H1 (cell line): ENCODE results near the gene SMOC2. TPM values are rescaled to one million over a fixed set of nuclear protein-coding genes. Genes with fewer than 3 reads are reported as not detected.
A peak's percentile ranks its signal among the peaks of the same experiment; 100 is the strongest.

Experiments used
- CTCF ChIA-PET: fragments of 300-600 bp; sonication (Branson Sonifier 250); formaldehyde crosslinking; loops from one replicate; lab custom pipeline; 2021; ENCODE audit not compliant: partially characterized antibody; lab: Charles Lee
- POLR2A ChIA-PET: fragments of 300-600 bp; sonication (Branson Sonifier 250); formaldehyde crosslinking; loops from one replicate; lab custom pipeline; 2021; ENCODE audit warnings: inconsistent platforms; ENCODE audit not compliant: partially characterized antibody; lab: Charles Lee
- DNase-seq, 2 experiments: peaks; one replicate each; pipeline versions ENCODE4 v3.0.0 to v3.0.0-alpha.2; 2010 to 2022; ENCODE audit warnings: low spot score in 2 of 2, low read depth in 1 of 2, mixed read lengths in 1 of 2
- FAIRE-seq: peaks from 2 replicates; lab custom pipeline; 2011; peaks lifted over from hg19 to GRCh38; lab: Jason Lieb, UNC
- H2AFZ ChIP-seq: 2 replicates; pipeline ENCODE4 v1.8.1; 2012; ENCODE audit warnings: low read length, inconsistent platforms
- H2AK5ac ChIP-seq: 2 replicates; pipeline ENCODE4 v1.6.1; 2013; ENCODE audit warnings: low read depth, low read length
- H2BK120ac ChIP-seq: replicated peaks from 2 replicates; pipeline ENCODE3; 2013; ENCODE audit warnings: low read depth, low read length, inconsistent platforms
- H2BK12ac ChIP-seq: 2 replicates; pipeline ENCODE4 v1.6.1; 2013; ENCODE audit warnings: low read depth, low read length
- H2BK15ac ChIP-seq: 2 replicates; pipeline ENCODE4 v1.6.1; 2013; ENCODE audit warnings: low read length
- H2BK20ac ChIP-seq: 2 replicates; pipeline ENCODE4 v1.6.1; 2013; ENCODE audit warnings: low read length
- H2BK5ac ChIP-seq: 2 replicates; pipeline ENCODE4 v1.6.1; 2013; ENCODE audit warnings: low read depth, low read length
- H3K14ac ChIP-seq: 2 replicates; pipeline ENCODE4 v1.6.1; 2013; ENCODE audit warnings: inconsistent platforms; ENCODE audit not compliant: insufficient read length
- H3K18ac ChIP-seq: 2 replicates; pipeline ENCODE4 v1.6.1; 2013; ENCODE audit warnings: low read length; ENCODE audit errors: extremely low read depth
- H3K23ac ChIP-seq: 2 replicates; pipeline ENCODE4 v1.6.1; 2013; ENCODE audit warnings: inconsistent platforms; ENCODE audit not compliant: insufficient read length
- H3K23me2 ChIP-seq: 2 replicates; pipeline ENCODE4 v1.6.1; 2013; ENCODE audit warnings: low read depth, low read length
- H3K27ac ChIP-seq: 2 replicates; pipeline ENCODE4 v1.6.1; 2011; ENCODE audit warnings: low read depth, low read length, inconsistent platforms
- H3K27me3 ChIP-seq, 4 experiments: replicated peaks in 1 of 4; 1 replicate in 1 of 4; 2 replicates in 3 of 4; pipeline versions ENCODE4 v1.6.1 to v1.8.1; 2011 to 2013; ENCODE audit warnings: low read length in 3 of 4, mild to moderate bottlenecking in 3 of 4, inconsistent platforms in 2 of 4, mixed read lengths in 2 of 4, moderate library complexity in 1 of 4; ENCODE audit not compliant: control insufficient read depth in 3 of 4, insufficient read depth in 3 of 4; ENCODE audit errors: extremely low read depth in 1 of 4
- H3K36me3 ChIP-seq, 4 experiments: 2 replicates each; pipeline versions ENCODE4 v1.6.1 to v1.8.1; 2011 to 2013; ENCODE audit warnings: mild to moderate bottlenecking in 4 of 4, low read length in 3 of 4, moderate library complexity in 2 of 4, control low read depth in 1 of 4, inconsistent platforms in 1 of 4; ENCODE audit not compliant: insufficient read depth in 4 of 4, control insufficient read depth in 2 of 4
- H3K4ac ChIP-seq: replicated peaks from 2 replicates; pipeline ENCODE3; 2013; ENCODE audit warnings: low read length, low read depth, mixed read lengths, inconsistent platforms; ENCODE audit not compliant: insufficient read length
- H3K4me1 ChIP-seq, 4 experiments: replicated peaks in 1 of 4; 1 replicate in 1 of 4; 2 replicates in 3 of 4; pipeline versions ENCODE4 v1.6.1 to v1.8.1; 2011 to 2013; ENCODE audit warnings: low read length in 3 of 4, inconsistent platforms in 2 of 4, mixed read lengths in 1 of 4; ENCODE audit not compliant: insufficient read depth in 4 of 4, control insufficient read depth in 3 of 4
- H3K4me2 ChIP-seq, 2 experiments: 2 replicates each; pipeline versions ENCODE4 v1.6.1 to v1.8.1; 2011 to 2013; ENCODE audit warnings: low read depth in 2 of 2, low read length in 2 of 2, control low read depth in 1 of 2, inconsistent platforms in 1 of 2, mild to moderate bottlenecking in 1 of 2; ENCODE audit not compliant: insufficient read depth in 1 of 2
- H3K4me3 ChIP-seq, 4 experiments: fragments of 200-600, 300-600 bp in 1 of 4; sonication (generic), shearing (Covaris generic), sonication (Bioruptor Twin) in 1 of 4; 2 replicates each; pipeline versions ENCODE4 v1.5.1 to v1.8.1; 2011 to 2016; ENCODE audit warnings: low read length in 4 of 4, low read depth in 3 of 4, control low read depth in 2 of 4, inconsistent platforms in 2 of 4, mild to moderate bottlenecking in 2 of 4, mixed read lengths in 1 of 4, moderate library complexity in 1 of 4; ENCODE audit not compliant: insufficient read depth in 2 of 4; ENCODE audit errors: extremely low read depth in 1 of 4
- H3K56ac ChIP-seq: replicated peaks from 2 replicates; pipeline ENCODE3; 2013; ENCODE audit warnings: low read depth, mild to moderate bottlenecking, mixed read lengths, low read length, inconsistent platforms; ENCODE audit not compliant: insufficient read length
- H3K79me1 ChIP-seq: 2 replicates; pipeline ENCODE4 v1.6.1; 2013; ENCODE audit warnings: low read depth, low read length, control low read depth
- H3K79me2 ChIP-seq, 2 experiments: 2 replicates each; pipeline versions ENCODE4 v1.6.1 to v1.8.1; 2012 to 2013; ENCODE audit warnings: low read length in 2 of 2, mild to moderate bottlenecking in 2 of 2, inconsistent platforms in 1 of 2; ENCODE audit not compliant: insufficient read depth in 2 of 2, control insufficient read depth in 1 of 2
- H3K9ac ChIP-seq, 4 experiments: replicated peaks in 1 of 4; 1 replicate in 1 of 4; 2 replicates in 3 of 4; pipeline versions ENCODE4 v1.6.1 to v1.8.1; 2011 to 2013; ENCODE audit warnings: low read depth in 3 of 4, low read length in 3 of 4, control low read depth in 2 of 4, mild to moderate bottlenecking in 2 of 4, moderate library complexity in 2 of 4, inconsistent platforms in 1 of 4; ENCODE audit errors: extremely low read depth in 1 of 4
- H3K9me3 ChIP-seq, 2 experiments: 2 replicates each; pipeline versions ENCODE4 v1.6.1 to v1.8.1; 2012 to 2013; ENCODE audit warnings: mild to moderate bottlenecking in 2 of 2, moderate library complexity in 2 of 2, control low read depth in 1 of 2, inconsistent platforms in 1 of 2, low read depth in 1 of 2, low read length in 1 of 2, mixed read lengths in 1 of 2; ENCODE audit not compliant: insufficient read depth in 2 of 2
- H4K20me1 ChIP-seq, 2 experiments: replicated peaks in 1 of 2; 2 replicates each; pipeline versions ENCODE3 to v1.8.1; 2011 to 2013; ENCODE audit warnings: inconsistent platforms in 2 of 2, low read length in 2 of 2, mild to moderate bottlenecking in 1 of 2; ENCODE audit not compliant: insufficient read depth in 2 of 2, control insufficient read depth in 1 of 2
- H4K5ac ChIP-seq: 2 replicates; pipeline ENCODE4 v1.6.1; 2013; ENCODE audit warnings: low read length, low read depth, mixed read lengths, inconsistent platforms; ENCODE audit not compliant: insufficient read length
- H4K8ac ChIP-seq: 2 replicates; pipeline ENCODE4 v1.8.0; 2013; ENCODE audit warnings: mild to moderate bottlenecking, moderate library complexity, low read length, inconsistent platforms; ENCODE audit not compliant: insufficient read depth; ENCODE audit errors: extremely low read depth
- H4K91ac ChIP-seq: replicated peaks from 2 replicates; pipeline ENCODE3; 2013; ENCODE audit warnings: low read length, mixed read lengths, inconsistent platforms; ENCODE audit not compliant: insufficient read length
- WGBS, 2 experiments: shearing (Covaris generic) in 1 of 2; methylation state at CpG; one replicate each; pipeline versions ENCODE4 v1.1.6 to v1.1.7; 2013 to 2015; ENCODE audit warnings: low lambda C conversion rate in 2 of 2, mixed read lengths in 2 of 2, inconsistent platforms in 1 of 2, low coverage in 1 of 2, missing lambda C conversion rate in 1 of 2; ENCODE audit not compliant: insufficient replicate concordance in 2 of 2, insufficient coverage in 1 of 2, insufficient read length in 1 of 2; ENCODE audit errors: extremely low coverage in 1 of 2, missing lambda C conversion rate in 1 of 2; 5-methylcytosine and 5-hydroxymethylcytosine counted together
- polyA plus RNA-seq, 7 experiments: library from polyadenylated mRNA; depleted of rRNA in 3 of 7; stranded (reverse) in 5 of 7; unstranded in 2 of 7; fragments of >200 nt in 5 of 7; fragments of 200-250 nt in 2 of 7; gene quantifications; 1 replicate in 5 of 7; 2 replicates in 1 of 7; 4 replicates in 1 of 7; pipeline versions ENCODE4 v1.2.1 to v1.2.3, GENCODE V29; 2011 to 2013; ENCODE audit warnings: missing spikeins in 2 of 7, mixed read lengths in 2 of 7
- total RNA-seq: library from RNA; stranded (reverse); fragmentation: NEBNext Ultra II Directional; extraction: Animal tissue kit (Norgen Biotek cat#: 25700); gene quantifications from 2 replicates; pipeline ENCODE4 v1.2.1, GENCODE V29; 2021

The SMOC2 gene
- total and polyA plus RNA-seq, 2 of the 8 experiments (the other 6 are each of a cell fraction or from before 2014, with no cell fraction given), result 7.7 to 8.5 TPM

- Histone ChIP-seq H3K4me1 (peaks cover 10 to 22% (median 18%) of the 10 kb centered on the region in 4 experiments), H2AK5ac (no peak overlapping the region), H3K18ac (no peak overlapping the region), H4K20me1 (no peaks in the 10 kb centered on the region), H3K27me3 (peaks cover 0 to 31% (median 28%) of the 10 kb centered on the region in 4 experiments; a peak in 6 of 7 replicates), H3K27ac (no peak overlapping the region), H3K4me2 (no peak overlapping the region), H3K23me2 (peaks cover 12% of the 10 kb centered on the region; the same call in 1 of the 2 replicates), H3K9ac (no peak overlapping the region), H2BK20ac (no peak overlapping the region), H3K23ac (no peak overlapping the region), H3K4ac (no peak overlapping the region), H3K14ac (no peak overlapping the region), H2BK5ac (no peak overlapping the region), H2AFZ (no peak overlapping the region), H3K79me2 (no peaks in the 10 kb centered on the region), H3K4me3 (no peak overlapping the region), H3K36me3 (no peaks in the 10 kb centered on the region), H4K8ac (no peak overlapping the region), H2BK15ac (no peak overlapping the region), H2BK12ac (no peak overlapping the region), H3K79me1 (no peaks in the 10 kb centered on the region), H4K5ac (no peak overlapping the region), H2BK120ac (peak overlapping the region; percentile 4), H3K56ac (no peak overlapping the region), H3K9me3 (no peaks in the 10 kb centered on the region), H4K91ac (no peak overlapping the region)
- DNase-seq (no peak), FAIRE-seq (no peak)
- ChIA-PET POLR2A (no interaction called here), CTCF (interaction anchor here (0.6 to 1.2 kb wide), 2 partner anchors 11 to 1710 kb away, joined by 3 read pairs; no protein-coding TSS in a partner anchor)
- WGBS, 2 experiments, result 86% methylated on average over 4 of the region's 4 CpGs; no CpG with 5 or more reads in 1 of the 2 experiments
These were observed 2.0 kb upstream of the SMOC2 start for GRCh38 chr6:168438783-168439520.
